Measurements from ENCODE around the gene CDKL1.
A peak's percentile ranks its signal among the peaks of the same experiment; 100 is the strongest.
"Not testable (repeated sequence)": the region's sequence is repeated elsewhere in the genome, so short reads cannot be mapped to it uniquely, and the experiment has no call there.

The CDKL1 gene

GRCh38 chr14:50360851-50361250 lies 35.8 kb downstream of the CDKL1 start:
- H3K27ac ChIP-seq = peak overlapping the region; percentile 61
- peak; percentile 73 for DNase-seq (ENCODE audit: low read depth, low spot score)

GRCh38 chr14:50360093-50360492 lies 36.6 kb downstream of the CDKL1 start:
- DNase-seq (ENCODE audit: low read depth, low spot score) = no peak
- H3K27ac ChIP-seq = peak overlapping the region; percentile 61

- no peak overlapping the region for H3K27ac ChIP-seq
- no peak for DNase-seq (ENCODE audit: low read depth, low spot score)
Observed at GRCh38 chr14:50359631-50360030, 37.0 kb downstream of the CDKL1 start.

DNA sequence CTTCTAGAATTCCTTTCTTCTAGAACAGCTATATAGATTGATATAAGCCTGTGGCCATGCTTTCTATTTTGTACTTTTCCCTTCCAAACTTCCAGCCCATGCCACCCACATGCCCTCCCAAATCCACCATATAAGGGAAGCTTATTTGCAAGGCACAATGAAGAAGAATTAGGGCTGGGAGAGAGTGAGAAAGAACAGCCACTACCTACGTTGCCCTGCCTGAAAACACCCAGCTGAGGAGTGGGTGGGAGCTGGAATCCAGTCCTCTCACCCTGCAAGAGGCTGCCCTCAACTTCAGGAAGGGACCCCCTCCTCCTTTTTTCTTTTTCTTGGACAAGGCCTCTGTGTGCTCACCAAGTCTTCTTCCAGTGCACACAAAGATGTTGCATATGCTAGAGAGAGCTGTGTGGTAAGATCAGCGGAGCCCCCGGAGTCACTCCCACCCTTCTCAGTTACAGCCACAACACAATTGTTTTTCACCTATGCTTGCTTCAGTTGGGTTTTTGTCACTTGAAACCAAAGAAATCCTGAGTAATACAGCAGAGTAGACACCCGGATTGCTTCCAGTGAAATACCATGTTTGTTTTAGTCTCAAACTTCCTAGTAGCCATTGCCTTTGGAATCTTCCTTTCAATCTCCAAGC lies 38.8 kb downstream of the CDKL1 start:
- DNase-seq (ENCODE audit: low read depth, low spot score) = no peak
- H3K27ac ChIP-seq = no peak overlapping the region

- H3K27ac ChIP-seq = no peak overlapping the region
- DNase-seq (ENCODE audit: low read depth, low spot score) = no peak
Observed at GRCh38 chr14:50357124-50357523, 39.6 kb downstream of the CDKL1 start.

DNA sequence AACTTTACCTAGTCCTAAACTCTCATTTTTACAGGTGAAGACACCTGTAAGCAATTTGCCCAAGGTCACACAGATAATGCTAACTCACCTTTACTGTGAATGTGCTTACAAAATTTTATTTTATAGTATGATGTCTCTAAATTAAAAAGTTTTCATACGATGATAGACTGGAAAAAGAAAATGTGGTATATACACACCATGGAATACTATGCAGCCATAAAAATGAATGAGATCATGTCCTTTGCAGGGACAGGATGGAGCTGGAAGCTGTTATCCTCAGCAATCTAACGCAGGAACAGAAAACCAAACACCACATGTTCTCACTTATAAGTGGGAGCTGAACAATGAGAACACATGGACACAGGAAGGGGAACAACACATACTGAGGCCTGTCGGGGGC lies 40.4 kb downstream of the CDKL1 start:
- not testable (repeated sequence) for DNase-seq (ENCODE audit: low read depth, low spot score); H3K27ac ChIP-seq

DNA sequence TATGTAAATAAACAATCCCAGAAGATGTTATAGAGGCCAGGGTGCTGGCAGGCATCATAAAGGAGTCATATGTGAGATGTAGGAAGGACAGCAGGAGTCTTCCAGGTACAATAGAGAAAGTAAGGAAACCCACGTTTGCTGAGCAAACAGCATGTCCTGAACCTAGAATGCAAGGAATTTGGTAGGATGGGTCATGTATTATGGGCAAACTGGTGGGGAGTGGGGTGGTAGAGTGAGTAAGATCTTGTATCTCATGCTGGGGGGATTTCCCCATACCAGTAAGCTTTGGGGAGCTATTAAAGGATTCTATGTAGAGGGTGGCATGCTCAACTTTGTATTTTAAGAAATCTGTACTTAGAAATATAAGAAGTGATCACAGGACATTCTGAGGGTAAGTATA lies 41.0 kb downstream of the CDKL1 start:
- no peak overlapping the region for H3K27ac ChIP-seq
- DNase-seq (ENCODE audit: low read depth, low spot score) = no peak

DNA sequence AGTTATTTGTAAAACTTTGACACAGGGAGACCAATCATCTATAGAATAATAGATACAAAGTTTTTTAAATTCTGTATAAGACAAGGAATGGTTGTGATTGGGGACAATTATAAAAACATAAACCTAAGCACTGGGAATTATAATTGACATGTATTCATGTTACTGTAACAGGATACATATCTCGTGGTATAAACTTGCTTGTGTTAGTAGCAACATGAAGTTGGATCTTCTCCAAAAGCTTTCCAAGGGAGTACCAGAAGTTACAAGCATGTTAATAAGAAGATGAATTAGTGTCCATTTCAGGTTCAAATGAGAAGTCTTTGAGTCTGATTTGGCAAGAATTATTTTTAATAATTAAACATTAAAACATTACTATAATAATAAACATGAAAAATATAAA lies 42.2 kb downstream of the CDKL1 start:
- H3K27ac ChIP-seq = no peak overlapping the region
- DNase-seq (ENCODE audit: low read depth, low spot score) = no peak

- no peak overlapping the region for H3K27ac ChIP-seq
Observed at GRCh38 chr14:50353126-50353525, 43.6 kb downstream of the CDKL1 start.

GRCh38 chr14:50352584-50352983 lies 44.1 kb downstream of the CDKL1 start:
- no peak overlapping the region for H3K27ac ChIP-seq
- no peak for DNase-seq (ENCODE audit: low read depth, low spot score)

More at GRCh38 chr14:50353126-50353525, 43.6 kb downstream of the CDKL1 start:
- no peak for DNase-seq (ENCODE audit: low read depth, low spot score)

DNA sequence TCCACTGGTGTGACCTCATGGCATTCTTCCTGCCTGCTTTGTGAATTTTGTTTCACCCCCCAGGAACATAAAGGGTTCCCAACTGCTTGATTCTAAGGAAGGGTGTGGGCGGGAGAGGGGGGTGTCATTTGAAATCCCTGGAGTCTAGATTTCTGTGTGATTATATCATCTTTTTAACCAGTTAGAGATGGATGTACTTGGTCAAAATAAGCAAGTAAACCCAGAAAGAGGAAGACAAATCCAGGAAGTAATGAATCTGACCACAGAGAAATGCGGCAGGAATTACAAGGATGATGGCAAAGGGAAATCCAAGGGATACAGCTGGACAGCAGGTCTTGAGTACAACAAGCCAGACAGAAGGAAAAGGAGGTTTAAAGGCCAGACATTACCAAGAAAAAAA lies 45.7 kb downstream of the CDKL1 start:
- no peak overlapping the region for H3K27ac ChIP-seq
- no peak for DNase-seq (ENCODE audit: low read depth, low spot score)

- DNase-seq (ENCODE audit: low read depth, low spot score) = no peak
- no peak overlapping the region for H3K27ac ChIP-seq
Observed at GRCh38 chr14:50348933-50349332, 47.7 kb downstream of the CDKL1 start.

- peak; percentile 31 for DNase-seq (ENCODE audit: low read depth, low spot score)
- no peak overlapping the region for H3K27ac ChIP-seq
Observed at GRCh38 chr14:50347521-50347920, 49.2 kb downstream of the CDKL1 start.

- H3K27ac ChIP-seq = no peak overlapping the region
- DNase-seq (ENCODE audit: low read depth, low spot score) = no peak
Observed at GRCh38 chr14:50345846-50346422, 50.7 kb downstream of the CDKL1 start.

DNA sequence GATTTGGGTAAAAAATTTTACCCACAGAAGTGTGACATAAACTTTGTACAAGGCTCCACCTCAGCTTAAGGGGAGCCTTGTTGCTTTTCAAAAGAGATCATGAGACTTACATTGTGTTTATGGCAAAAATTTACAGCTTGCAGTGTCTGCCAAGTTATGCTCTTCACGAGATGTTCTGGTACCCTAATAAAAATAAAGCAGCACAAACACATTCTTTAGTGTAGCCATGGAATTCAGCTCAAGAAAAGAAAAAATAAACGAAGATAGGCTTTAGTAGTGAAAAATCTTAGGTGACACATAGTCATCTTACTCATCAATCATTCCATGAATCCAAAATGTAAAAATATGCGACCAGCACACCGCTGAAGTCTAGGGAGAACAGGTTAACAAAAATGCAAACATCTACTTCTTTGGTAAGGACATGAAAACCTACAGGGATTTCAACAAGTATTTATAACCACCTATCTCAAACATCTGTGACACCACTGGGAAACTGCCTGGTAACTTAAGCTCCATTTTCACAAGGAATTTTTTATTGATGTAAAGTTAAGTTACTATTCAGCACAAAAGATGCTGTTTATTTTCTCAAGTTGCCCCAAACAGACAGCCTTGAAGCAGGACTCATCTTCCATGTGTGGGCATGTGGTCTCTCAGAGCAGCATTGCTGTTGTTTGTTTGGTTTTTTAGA lies 51.7 kb downstream of the CDKL1 start:
- DNase-seq (ENCODE audit: low read depth, low spot score) = no peak
- no peak overlapping the region for H3K27ac ChIP-seq

GRCh38 chr14:50344116-50344775 lies 52.4 kb downstream of the CDKL1 start:
- DNase-seq (ENCODE audit: low read depth, low spot score) = peak; percentile 41
- no peak overlapping the region for H3K27ac ChIP-seq

DNA sequence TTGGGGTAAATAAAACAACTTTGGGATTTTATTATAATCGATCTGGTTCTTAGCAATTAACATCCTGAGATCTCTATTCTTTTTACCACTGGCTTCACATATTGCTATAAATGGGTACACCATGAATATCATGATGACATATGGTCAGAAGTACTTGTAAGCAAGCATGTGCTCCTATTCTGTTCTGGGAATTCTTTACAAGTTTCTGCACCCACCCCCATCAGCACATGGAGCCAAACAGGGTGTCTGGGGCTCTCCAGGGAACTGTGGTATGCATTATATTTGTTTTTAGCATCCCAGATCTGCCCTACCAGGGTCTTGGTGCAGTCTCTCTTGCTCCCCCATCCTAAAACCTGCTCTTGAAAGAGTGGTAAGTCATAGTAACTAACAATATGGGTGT lies 53.2 kb downstream of the CDKL1 start:
- H3K27ac ChIP-seq = no peak overlapping the region
- DNase-seq (ENCODE audit: low read depth, low spot score) = no peak

GRCh38 chr14:50342221-50343078 lies 54.2 kb downstream of the CDKL1 start:
- DNase-seq (ENCODE audit: low read depth, low spot score) = no peak
- H3K27ac ChIP-seq = no peak overlapping the region

- no peak for DNase-seq (ENCODE audit: low read depth, low spot score)
- H3K27ac ChIP-seq = no peak overlapping the region
Observed at GRCh38 chr14:50340963-50341362, 55.7 kb downstream of the CDKL1 start.

GRCh38 chr14:50340045-50340444 lies 56.6 kb downstream of the CDKL1 start:
- no peak overlapping the region for H3K27ac ChIP-seq
- no peak for DNase-seq (ENCODE audit: low read depth, low spot score)
